K562 (cell line): ENCODE data around the gene TMIGD2. TPM values are rescaled to one million over a fixed set of nuclear protein-coding genes. Genes with fewer than 3 reads are reported as not detected.

Source experiments
- ATAC-seq: fragments of 200-7000 bp; cut with Tn5 transposase; 3 replicates; pipeline ENCODE4 v1.9.1; 2020; ENCODE audit warnings: moderate library complexity
- BruUV-seq: library from RNA; stranded (reverse); fragments of 400-500 nt; replicated peaks from 2 replicates; lab custom pipeline; 2021; lab: Mats Ljungman, UMichigan
- CTCF ChIA-PET: fragments of 300-600 bp; formaldehyde crosslinking; extraction: SDS; loops from one replicate; lab custom pipeline; 2021; ENCODE audit warnings: low intra/inter-chr PET ratio; lab: Yijun Ruan, JAX
- POLR2A ChIA-PET: fragments of 300-600, 350-650 bp; sonication (Branson Sonifier 250); formaldehyde crosslinking; extraction: SDS; loops from one replicate; lab custom pipeline; 2021; ENCODE audit warnings: antibody characterized with exemption, inconsistent platforms; lab: Yijun Ruan, JAX
- DNase-seq, 4 experiments: peaks; one replicate each; pipeline versions ENCODE4 v3.0.0 to v3.0.0-alpha.2; 2011 to 2018; ENCODE audit warnings: low spot score in 3 of 4, mixed read lengths in 3 of 4; ENCODE audit errors: extremely low read depth in 1 of 4
- FAIRE-seq: peaks from 2 replicates; lab custom pipeline; 2011; peaks lifted over from hg19 to GRCh38; lab: Jason Lieb, UNC
- H2AFZ ChIP-seq: 2 replicates; pipeline ENCODE4 v1.6.0; 2011; ENCODE audit warnings: low read depth, low read length, control low read depth, inconsistent platforms
- H3K27ac ChIP-seq: fragments of 200-600 bp; 3 replicates; pipeline ENCODE4 v1.8.0; 2011; ENCODE audit warnings: low read depth, mild to moderate bottlenecking, control low read depth, inconsistent platforms, low read length, moderate library complexity, mixed read lengths; ENCODE audit errors: extremely low read depth
- H3K27me3 ChIP-seq, 2 experiments: fragments of 300-600 bp in 1 of 2; 2 replicates in 1 of 2; 3 replicates in 1 of 2; pipeline versions ENCODE4 v1.6.0 to v1.8.0; 2011; ENCODE audit warnings: inconsistent platforms in 2 of 2, low read length in 2 of 2, mild to moderate bottlenecking in 1 of 2, mixed read lengths in 1 of 2, moderate library complexity in 1 of 2; ENCODE audit not compliant: control insufficient read depth in 2 of 2, insufficient read depth in 2 of 2
- H3K36me3 ChIP-seq: fragments of 300-600 bp; 3 replicates; pipeline ENCODE4 v1.8.0; 2011; ENCODE audit warnings: mild to moderate bottlenecking, low read length, inconsistent platforms; ENCODE audit not compliant: control insufficient read depth, insufficient read depth
- H3K4me1 ChIP-seq, 2 experiments: fragments of 200-600 bp in 1 of 2; replicated peaks in 1 of 2; 2 replicates in 1 of 2; 3 replicates in 1 of 2; pipeline versions ENCODE4 v1.5.1 to v1.8.0; 2011; ENCODE audit warnings: inconsistent platforms in 2 of 2, low read length in 2 of 2, mild to moderate bottlenecking in 1 of 2, mixed read lengths in 1 of 2, moderate library complexity in 1 of 2; ENCODE audit not compliant: control insufficient read depth in 2 of 2, insufficient read depth in 2 of 2
- H3K4me2 ChIP-seq: 2 replicates; pipeline ENCODE4 v1.6.1; 2011; ENCODE audit warnings: low read length, control low read depth, inconsistent platforms, mixed read lengths; ENCODE audit not compliant: insufficient read depth
- H3K4me3 ChIP-seq: fragments of 200-600 bp; sonication (generic), shearing (Covaris generic); 2 replicates; pipeline ENCODE4 v1.5.1; 2016; ENCODE audit warnings: control low read depth, inconsistent platforms
- H3K79me2 ChIP-seq: fragments of 200-600 bp; 3 replicates; pipeline ENCODE4 v1.8.0; 2011; ENCODE audit warnings: low read length, inconsistent platforms; ENCODE audit not compliant: control insufficient read depth, insufficient read depth
- H3K9ac ChIP-seq, 2 experiments: 2 replicates each; pipeline versions ENCODE4 v1.6.0 to v1.6.1; 2011; ENCODE audit warnings: low read depth in 2 of 2, low read length in 2 of 2, control low read depth in 1 of 2, inconsistent platforms in 1 of 2, mild to moderate bottlenecking in 1 of 2, mixed read lengths in 1 of 2; ENCODE audit not compliant: insufficient read depth in 1 of 2
- H3K9me1 ChIP-seq: one replicate; pipeline ENCODE4 v1.6.0; 2011; ENCODE audit warnings: inconsistent platforms, mild to moderate bottlenecking, low read length, moderate library complexity; ENCODE audit not compliant: control insufficient read depth, insufficient read depth
- H3K9me3 ChIP-seq: replicated peaks from 2 replicates; pipeline ENCODE4 v1.5.1; 2011; ENCODE audit warnings: low read depth, low read length, inconsistent platforms; ENCODE audit not compliant: control insufficient read depth, insufficient read depth
- H4K20me1 ChIP-seq: replicated peaks from 2 replicates; pipeline ENCODE4 v1.6.1; 2011; ENCODE audit warnings: low read length, inconsistent platforms, mixed read lengths; ENCODE audit not compliant: control insufficient read depth, insufficient read depth
- ARID2 ChIP-seq: fragments of 450-650 bp; IDR thresholded peaks from 2 replicates; pipeline ENCODE4 v1.6.1; 2017; ENCODE audit warnings: antibody characterized with exemption, mild to moderate bottlenecking
- CBX2 ChIP-seq: fragments of 200-600 bp; sonication (generic); IDR thresholded peaks from one replicate; pipeline ENCODE4 v1.6.1; 2012; ENCODE audit warnings: mild to moderate bottlenecking, low read length, inconsistent platforms; ENCODE audit not compliant: insufficient read depth, poor library complexity, severe bottlenecking
- KDM1A ChIP-seq, 2 experiments: fragments of 450-650 bp; IDR thresholded peaks; 2 replicates each; pipeline ENCODE4 v1.6.1; 2016; ENCODE audit warnings: mild to moderate bottlenecking in 2 of 2
- WGBS: fragments of 100-300 bp; shearing (Covaris generic); methylation state at CpG from one replicate; pipeline ENCODE4 v1.1.6; 2016; ENCODE audit warnings: low coverage, mixed read lengths; ENCODE audit not compliant: insufficient coverage; ENCODE audit errors: missing lambda C conversion rate; 5-methylcytosine and 5-hydroxymethylcytosine counted together
- in situ Hi-C: fragments of 300-500 bp; cut with MboI; formaldehyde crosslinking; loops from 4 replicates; pipeline ENCODE4 v1.15.0; 2018; ENCODE audit warnings: inconsistent platforms, mixed read lengths
- intact Hi-C: fragments of 100-400 bp; cut with micrococcal nuclease; formaldehyde crosslinking; loops from 2 replicates; pipeline ENCODE4 v1.14.2; 2022
- polyA plus RNA-seq, 8 experiments: library from polyadenylated mRNA; depleted of rRNA in 4 of 8; stranded (reverse) in 5 of 8; unstranded in 3 of 8; fragments of >200 nt; fragmentation: Nextera tagmentation in 2 of 8; fragmentation: Illumina TruSeq in 1 of 8; extraction: Ambion mirVana in 2 of 8; extraction: Trizol in 1 of 8; gene quantifications; 2 replicates each; pipeline versions ENCODE4 v1.2.1 to v1.2.3, GENCODE V29; 2011 to 2014; ENCODE audit warnings: inconsistent platforms in 1 of 8, missing spikeins in 1 of 8
- total RNA-seq, 7 experiments: library from RNA; depleted of rRNA in 6 of 7; stranded (reverse); fragments of >200 nt in 6 of 7; fragmentation: Illumina TruSeq in 2 of 7; extraction: Trizol in 2 of 7; gene quantifications; 2 replicates each; pipeline versions ENCODE4 v1.2.1 to v1.2.3, GENCODE V29; 2011 to 2021; ENCODE audit warnings: low replicate concordance in 1 of 7
- TF ChIP-seq, protein P1 (sequence below): fragments of 450-650 bp; IDR thresholded peaks from 2 replicates; pipeline ENCODE4 v1.6.1; 2016
- TF ChIP-seq, protein P2 (sequence below): sonication (generic); formaldehyde crosslinking; IDR thresholded peaks from 2 replicates; pipeline ENCODE4 v1.9.0; 2022; ENCODE audit warnings: mild to moderate bottlenecking, missing genetic modification reagents
- TF ChIP-seq, protein P3 (sequence below): fragments of 250-450 bp; sonication (Bioruptor Pico); IDR thresholded peaks from 2 replicates; pipeline ENCODE4 v1.4.0; 2020; ENCODE audit warnings: mild to moderate bottlenecking, moderate library complexity
- TF ChIP-seq, protein P4 (sequence below): fragments of 450-650 bp; formaldehyde crosslinking; IDR thresholded peaks from 2 replicates; pipeline ENCODE4 v1.4.0; 2022; ENCODE audit warnings: missing genetic modification characterization

The TMIGD2 gene
- total and polyA plus RNA-seq, 9 of the 15 experiments (the other 6 are each of a cell fraction or from before 2014, with no cell fraction given), result not detected

DNA sequence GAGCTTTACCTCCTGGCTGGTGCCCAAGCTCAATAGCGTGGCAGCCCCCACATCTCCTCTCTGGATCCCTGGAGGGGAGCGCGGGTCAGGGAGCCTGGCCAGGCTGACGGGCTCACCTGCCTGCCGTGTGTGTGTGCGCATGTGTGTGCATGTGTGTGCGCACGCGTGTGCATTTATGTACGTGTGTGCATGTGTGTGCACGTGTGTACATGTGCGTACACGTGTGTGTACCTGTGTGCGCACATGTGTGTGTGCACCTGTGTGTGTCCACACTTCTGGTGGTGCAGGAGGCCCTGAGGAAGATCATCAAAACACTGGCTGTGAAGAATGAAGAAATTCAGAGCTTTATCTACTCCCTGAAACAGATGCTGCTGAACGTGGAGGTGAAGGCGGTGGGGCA, 3.5 kb upstream of the TMIGD2 start:
- no peak overlapping the region for H3K4me3 ChIP-seq
- ChIA-PET CTCF (no interaction called here), POLR2A (interaction anchor here (0.5 to 0.6 kb wide), 2 partner anchors 204 to 662 kb away, joined by 3 read pairs; no protein-coding TSS in a partner anchor)
- no peaks in the 10 kb centered on the region for H3K9me3 ChIP-seq
- H3K27ac ChIP-seq, result no peak overlapping the region
- H3K27me3 ChIP-seq, result peaks cover 0 to 5% of the 10 kb centered on the region in 2 experiments; a peak in 1 of 5 replicates
- intact Hi-C loops (no loop called here), in situ Hi-C loops (no loop called here)
- WGBS, result 33% methylated on average over 15 of the region's 16 CpGs
- H3K79me2 ChIP-seq, result no peaks in the 10 kb centered on the region
- H3K9me1 ChIP-seq, result no peaks in the 10 kb centered on the region
- TF ChIP-seq KDM1A (IDR thresholded peaks at IDR 0.05) (peak in 1 of 2 experiments; percentile 97; a peak in 2 of 4 replicates), ARID2 (0 out of 2 replicates have a peak, but pooled peaks have one; percentile 17)
- TF ChIP-seq, protein P1, sequence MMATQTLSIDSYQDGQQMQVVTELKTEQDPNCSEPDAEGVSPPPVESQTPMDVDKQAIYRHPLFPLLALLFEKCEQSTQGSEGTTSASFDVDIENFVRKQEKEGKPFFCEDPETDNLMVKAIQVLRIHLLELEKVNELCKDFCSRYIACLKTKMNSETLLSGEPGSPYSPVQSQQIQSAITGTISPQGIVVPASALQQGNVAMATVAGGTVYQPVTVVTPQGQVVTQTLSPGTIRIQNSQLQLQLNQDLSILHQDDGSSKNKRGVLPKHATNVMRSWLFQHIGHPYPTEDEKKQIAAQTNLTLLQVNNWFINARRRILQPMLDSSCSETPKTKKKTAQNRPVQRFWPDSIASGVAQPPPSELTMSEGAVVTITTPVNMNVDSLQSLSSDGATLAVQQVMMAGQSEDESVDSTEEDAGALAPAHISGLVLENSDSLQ, result no peak
- TF ChIP-seq, protein P2, sequence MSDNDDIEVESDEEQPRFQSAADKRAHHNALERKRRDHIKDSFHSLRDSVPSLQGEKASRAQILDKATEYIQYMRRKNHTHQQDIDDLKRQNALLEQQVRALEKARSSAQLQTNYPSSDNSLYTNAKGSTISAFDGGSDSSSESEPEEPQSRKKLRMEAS, result peak; percentile 52; the same call in 1 of the 2 replicates
- H3K36me3 ChIP-seq, result no peaks in the 10 kb centered on the region
- FAIRE-seq (peak; percentile 65), ATAC-seq (no peak), DNase-seq (no peak)
- no TSS peak for BruUV-seq
- no peaks in the 10 kb centered on the region for H4K20me1 ChIP-seq
- H2AFZ ChIP-seq, result no peak overlapping the region
- no peak overlapping the region for H3K4me2 ChIP-seq
- H3K9ac ChIP-seq, result no peak overlapping the region; a peak in 1 of 4 replicates
- H3K4me1 ChIP-seq, result peaks cover 11 to 30% of the 10 kb centered on the region in 2 experiments

DNA sequence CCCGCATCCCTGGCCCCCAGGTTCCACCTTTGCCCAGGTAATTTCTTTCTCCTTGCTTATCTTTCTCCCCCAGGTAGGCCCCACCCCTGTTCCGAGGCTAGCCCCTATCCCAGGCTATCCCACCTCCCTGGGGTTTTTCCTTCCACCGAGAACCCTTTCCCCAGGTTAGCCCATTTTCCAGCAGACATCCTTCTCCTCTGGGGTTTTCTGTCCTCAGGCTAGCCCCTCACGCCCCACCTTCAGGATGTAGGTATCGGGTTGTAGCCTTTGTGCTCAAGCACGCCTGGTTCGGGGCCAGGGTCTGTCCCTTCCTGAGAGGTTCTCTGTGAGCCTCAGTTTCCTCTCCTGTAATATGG, 3.0 kb upstream of the TMIGD2 start:
- Histone ChIP-seq H3K9ac (no peak overlapping the region), H3K4me2 (no peak overlapping the region), H3K79me2 (no peaks in the 10 kb centered on the region), H3K9me1 (no peaks in the 10 kb centered on the region), H3K27ac (no peak overlapping the region), H3K4me3 (no peak overlapping the region), H3K4me1 (peaks cover 9 to 26% of the 10 kb centered on the region in 2 experiments), H2AFZ (no peak overlapping the region), H4K20me1 (no peaks in the 10 kb centered on the region), H3K9me3 (no peaks in the 10 kb centered on the region), H3K27me3 (peaks cover 0 to 5% of the 10 kb centered on the region in 2 experiments; a peak in 1 of 5 replicates), H3K36me3 (no peaks in the 10 kb centered on the region)
- BruUV-seq, result no TSS peak
- ATAC-seq (no peak), FAIRE-seq (no peak), DNase-seq (peak in 2 of 4 experiments; percentile 29 to 34)
- ChIA-PET POLR2A (no interaction called here), CTCF (no interaction called here)
- in situ Hi-C loops, result no loop called here
- 24% methylated on average over 7 of the region's 7 CpGs for WGBS
- intact Hi-C loops, result no loop called here
- TF ChIP-seq, protein P3, sequence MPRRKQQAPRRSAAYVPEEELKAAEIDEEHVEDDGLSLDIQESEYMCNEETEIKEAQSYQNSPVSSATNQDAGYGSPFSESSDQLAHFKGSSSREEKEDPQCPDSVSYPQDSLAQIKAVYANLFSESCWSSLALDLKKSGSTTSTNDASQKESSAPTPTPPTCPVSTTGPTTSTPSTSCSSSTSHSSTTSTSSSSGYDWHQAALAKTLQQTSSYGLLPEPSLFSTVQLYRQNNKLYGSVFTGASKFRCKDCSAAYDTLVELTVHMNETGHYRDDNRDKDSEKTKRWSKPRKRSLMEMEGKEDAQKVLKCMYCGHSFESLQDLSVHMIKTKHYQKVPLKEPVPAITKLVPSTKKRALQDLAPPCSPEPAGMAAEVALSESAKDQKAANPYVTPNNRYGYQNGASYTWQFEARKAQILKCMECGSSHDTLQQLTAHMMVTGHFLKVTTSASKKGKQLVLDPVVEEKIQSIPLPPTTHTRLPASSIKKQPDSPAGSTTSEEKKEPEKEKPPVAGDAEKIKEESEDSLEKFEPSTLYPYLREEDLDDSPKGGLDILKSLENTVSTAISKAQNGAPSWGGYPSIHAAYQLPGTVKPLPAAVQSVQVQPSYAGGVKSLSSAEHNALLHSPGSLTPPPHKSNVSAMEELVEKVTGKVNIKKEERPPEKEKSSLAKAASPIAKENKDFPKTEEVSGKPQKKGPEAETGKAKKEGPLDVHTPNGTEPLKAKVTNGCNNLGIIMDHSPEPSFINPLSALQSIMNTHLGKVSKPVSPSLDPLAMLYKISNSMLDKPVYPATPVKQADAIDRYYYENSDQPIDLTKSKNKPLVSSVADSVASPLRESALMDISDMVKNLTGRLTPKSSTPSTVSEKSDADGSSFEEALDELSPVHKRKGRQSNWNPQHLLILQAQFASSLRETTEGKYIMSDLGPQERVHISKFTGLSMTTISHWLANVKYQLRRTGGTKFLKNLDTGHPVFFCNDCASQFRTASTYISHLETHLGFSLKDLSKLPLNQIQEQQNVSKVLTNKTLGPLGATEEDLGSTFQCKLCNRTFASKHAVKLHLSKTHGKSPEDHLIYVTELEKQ (CRISPR knock-in tag), result no peak
- TF ChIP-seq KDM1A (IDR thresholded peaks at IDR 0.05), result peak in 1 of 2 experiments; percentile 47; a peak in 1 of 4 replicates
- TF ChIP-seq CBX2, result no peak
- TF ChIP-seq, protein P4, sequence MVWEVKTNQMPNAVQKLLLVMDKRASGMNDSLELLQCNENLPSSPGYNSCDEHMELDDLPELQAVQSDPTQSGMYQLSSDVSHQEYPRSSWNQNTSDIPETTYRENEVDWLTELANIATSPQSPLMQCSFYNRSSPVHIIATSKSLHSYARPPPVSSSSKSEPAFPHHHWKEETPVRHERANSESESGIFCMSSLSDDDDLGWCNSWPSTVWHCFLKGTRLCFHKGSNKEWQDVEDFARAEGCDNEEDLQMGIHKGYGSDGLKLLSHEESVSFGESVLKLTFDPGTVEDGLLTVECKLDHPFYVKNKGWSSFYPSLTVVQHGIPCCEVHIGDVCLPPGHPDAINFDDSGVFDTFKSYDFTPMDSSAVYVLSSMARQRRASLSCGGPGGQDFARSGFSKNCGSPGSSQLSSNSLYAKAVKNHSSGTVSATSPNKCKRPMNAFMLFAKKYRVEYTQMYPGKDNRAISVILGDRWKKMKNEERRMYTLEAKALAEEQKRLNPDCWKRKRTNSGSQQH, result no peak
